ENCODE results near the gene FGF14.
A peak's percentile ranks its signal among the peaks of the same experiment; 100 is the strongest.

FGF14 gene

DNA sequence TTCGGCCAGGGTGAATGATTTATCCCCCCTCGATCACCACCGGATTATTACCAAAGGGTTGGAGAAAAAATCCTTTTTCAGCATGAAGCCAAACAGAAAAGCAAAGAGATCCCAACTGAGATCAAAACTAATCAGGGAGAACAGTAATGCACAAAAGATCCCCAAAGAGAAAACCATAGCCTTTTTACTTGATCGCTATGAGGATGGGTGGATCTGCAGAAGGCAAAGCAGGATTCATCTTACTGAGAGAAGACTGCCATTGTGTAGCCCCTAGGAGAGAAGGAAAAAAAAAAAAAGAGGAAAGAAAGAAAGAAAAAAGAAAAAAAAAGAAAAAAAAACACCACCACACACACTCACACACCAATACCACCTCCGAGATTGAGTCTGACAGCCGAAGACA is at the start of gene FGF14:
Gene FGF14 (minus strand): TSS at position 283 of the 400 bp plus-strand sequence.
- DNase-seq: no peak

DNA sequence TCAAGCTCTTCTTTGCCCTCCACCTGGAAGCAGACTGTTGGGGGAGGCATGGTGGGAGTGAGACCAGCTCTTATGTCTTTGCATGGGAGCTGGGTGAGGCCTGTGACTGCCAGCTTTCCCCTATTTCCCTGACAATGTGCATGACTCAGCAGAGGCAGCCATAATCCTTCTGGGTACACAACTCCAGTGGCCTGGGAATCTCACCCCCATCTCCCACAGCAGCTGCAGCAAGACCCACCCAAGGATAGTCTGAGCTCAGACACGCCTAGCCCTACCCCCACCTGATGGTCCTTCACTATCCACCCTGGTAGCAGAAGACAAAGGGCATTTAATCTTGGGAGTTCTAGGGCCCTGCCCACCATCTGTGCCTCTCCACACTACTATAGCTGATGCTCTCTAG is 41.4 kb upstream of the FGF14 start:
- DNase-seq: peak; percentile 74

DNA sequence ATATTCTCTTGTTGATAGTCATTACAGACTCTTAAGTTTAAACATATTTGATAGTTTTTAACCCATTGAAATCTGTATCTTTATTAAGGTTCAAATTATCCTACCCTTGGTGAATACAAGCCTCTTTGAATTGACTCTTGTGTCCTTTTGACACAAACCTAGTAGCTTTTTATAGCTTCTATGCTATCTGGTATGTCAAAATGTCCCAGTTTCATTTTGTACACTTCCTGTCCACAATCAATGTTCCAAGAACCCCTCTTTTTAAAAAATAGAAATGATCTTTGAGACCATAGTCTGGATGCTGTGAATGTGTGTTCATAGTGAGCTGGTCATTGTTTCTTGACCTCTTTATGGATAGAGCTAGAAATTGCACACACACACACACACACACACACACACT is 39.2 kb upstream of the FGF14 start:
- DNase-seq: no peak

DNA sequence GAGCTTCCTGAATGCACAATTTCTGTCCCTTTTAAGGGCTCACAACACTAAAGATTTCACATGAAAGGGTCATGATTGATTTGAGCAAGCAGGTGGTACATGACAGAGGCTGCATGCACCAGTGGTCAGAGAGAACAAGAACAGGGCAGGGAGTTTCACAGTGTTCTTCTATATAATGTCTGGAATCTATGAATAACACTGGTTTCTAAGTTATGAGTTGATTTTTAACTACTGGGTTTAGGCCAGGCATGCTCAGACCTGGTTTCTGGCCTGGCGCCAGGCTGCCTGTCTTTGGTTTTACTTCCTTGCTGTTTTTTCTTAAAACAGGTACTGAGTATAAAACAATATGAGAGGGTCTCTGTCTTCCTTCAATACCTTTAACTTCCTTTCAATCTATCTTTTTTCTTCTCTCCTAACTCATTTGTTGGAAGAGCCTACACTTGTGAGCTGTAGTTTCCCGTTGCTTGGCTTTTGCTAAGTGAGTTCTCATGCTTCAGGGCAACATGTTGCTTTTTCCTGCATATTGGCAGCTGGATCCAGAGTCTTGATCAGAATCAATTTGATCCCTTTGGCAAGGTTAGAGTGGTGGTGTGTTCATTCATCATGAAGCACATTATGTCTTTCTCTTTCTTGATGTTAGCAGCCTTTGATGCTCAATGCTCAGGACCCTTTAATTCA is 38.5 kb upstream of the FGF14 start:
- peak; percentile 68 for DNase-seq

DNA sequence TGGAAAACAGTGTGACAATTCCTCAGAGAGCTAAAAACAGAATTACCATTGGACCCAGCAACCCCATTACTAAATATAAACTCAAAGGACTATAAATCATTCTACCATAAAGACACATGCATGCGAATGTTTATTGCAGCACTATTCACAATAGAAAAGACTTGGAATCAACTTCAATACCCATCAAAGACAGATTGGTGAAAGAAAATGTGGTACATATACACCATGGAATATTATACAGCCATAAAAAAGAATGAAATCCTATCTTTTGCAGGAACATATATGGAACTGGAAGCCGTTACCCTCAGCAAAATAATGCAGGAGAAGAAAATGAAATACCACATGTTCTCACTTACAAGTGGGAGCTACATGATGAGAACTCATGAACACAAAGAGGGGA is 20.8 kb upstream of the FGF14 start:
- DNase-seq: no peak

DNA sequence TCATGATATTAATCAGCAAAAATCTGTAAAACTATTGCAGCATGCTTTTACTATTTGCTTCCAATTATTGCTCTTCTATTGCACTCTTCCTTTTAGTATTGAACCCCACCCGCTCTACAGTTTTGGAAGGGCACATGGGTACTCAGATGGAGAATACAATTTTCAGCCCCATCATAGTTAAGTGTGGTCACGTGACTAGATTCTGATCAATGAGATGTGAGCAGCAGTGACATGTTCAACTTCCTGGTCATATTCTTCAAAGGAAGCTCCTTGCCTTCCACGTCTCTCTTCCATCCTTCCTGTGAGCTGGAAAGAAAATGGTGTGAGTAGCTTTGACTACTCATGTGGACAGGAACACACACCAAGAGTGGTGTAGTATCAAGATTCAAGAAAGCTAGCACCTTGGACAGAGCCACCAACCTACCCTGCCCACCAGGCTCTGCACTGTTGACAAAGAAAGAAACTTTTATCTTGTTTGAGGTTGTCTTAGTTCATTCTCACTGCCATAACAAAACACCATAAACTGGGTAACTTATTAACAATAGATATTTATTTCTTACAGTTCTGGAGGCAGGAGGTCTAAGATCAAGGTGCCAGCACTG is 3.8 kb upstream of the FGF14 start:
- no peak for DNase-seq

DNA sequence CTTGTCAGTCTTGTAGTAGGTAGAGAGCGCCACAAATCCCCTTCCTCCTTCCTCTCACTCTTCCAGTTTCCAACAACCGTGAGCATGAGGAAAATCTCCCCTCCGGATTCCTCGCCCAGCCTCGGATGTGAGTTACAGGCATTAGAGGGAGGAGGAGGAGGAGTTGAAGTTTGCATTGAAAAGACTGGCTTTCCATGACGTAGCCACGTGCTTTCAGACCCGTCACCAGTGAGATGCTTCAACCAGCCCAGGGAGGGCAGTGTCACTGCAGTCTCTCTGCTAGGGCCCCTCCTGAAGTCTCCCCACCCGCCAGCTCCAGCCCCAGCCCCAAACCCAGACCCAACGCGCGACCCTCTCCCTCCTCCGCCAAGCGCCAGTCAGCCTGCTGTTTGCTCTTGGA is 442 bp upstream of the FGF14 start:
- DNase-seq: no peak

DNA sequence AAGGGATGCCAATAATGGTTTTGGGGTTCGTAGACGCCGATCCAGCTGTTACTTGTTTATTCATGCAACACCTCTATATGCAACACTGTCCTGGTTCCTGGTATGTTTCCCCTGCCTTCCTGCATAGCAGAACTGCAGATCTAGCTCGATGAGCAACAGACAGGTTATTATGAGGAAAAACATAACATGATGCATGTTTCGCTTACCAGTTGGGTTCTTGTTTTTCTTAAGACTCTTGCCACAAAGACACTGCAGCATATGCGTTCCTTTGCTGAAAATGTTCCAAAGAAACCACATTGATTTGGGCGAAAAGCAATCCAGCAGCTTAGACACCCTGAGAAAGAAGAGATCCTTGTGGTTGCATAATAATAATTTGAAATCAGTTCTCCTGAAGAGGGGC is 583 bp downstream of the FGF14 start:
- DNase-seq: no peak

DNA sequence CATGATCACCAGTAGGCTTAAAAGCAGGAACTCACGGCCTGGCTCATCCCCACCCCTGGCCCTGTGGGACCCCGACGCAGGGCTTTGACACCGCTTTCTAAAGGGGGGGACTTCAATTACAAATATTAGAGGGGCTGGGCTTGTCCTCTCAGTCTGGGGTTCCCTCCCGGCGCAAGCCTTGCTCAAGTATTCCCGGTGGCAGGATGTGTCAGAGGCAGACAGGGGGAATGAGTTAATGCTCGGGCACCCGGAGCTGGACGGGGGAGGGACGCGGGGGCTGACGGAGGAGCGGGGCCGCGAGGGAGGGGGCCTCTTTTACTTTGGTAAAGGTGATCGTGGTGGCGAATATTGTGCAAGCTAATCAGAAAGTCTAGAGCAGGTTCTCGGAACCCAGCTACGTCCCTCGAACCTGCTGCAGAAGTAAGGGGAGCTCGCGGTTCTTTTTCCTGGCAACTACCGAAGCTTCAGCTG is 1.1 kb downstream of the FGF14 start:
- no peak for DNase-seq

DNA sequence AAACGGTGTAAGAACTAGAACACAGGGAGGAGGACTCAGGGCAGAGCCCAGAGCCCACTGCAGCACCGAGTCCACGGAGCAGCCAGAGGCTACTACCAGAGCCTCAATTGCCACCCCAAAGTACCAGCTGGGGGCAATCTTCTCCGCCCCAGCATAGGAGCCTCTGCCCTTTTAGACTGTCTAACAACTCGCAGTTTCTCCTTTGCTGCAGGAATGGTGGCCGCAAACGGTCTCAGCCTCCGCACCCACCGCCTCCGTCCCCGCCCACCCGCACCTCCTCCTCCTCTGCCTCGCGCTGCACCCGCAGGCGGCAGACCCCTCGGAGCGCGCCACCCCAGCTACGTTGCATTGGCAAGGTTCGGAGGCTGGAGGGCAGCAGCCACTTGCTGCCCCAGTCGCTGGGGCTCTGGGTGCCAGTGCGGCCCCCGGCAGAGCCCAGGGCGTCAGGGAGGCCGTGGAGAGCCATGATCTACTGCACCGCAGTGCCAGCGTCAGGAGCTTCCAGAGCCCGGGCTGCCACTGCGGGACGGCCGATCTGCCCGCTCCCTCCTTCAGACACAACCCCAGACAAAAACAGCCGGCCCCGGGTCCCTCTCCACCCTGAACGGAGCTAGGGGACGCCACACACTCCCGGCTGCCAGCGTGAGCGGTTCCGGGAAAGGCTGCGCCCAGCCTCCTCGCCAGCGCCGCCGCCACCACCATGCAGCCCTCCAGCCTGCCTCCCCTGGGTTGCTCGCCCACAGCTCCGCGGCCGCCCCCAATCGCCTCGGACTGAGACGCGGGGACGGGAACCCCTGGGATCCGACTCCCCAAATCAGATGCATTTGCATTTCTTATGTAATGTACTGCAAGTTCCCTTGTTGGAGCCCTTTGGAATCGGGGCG is 1.8 kb downstream of the FGF14 start:
- peak; percentile 38 for DNase-seq

DNA sequence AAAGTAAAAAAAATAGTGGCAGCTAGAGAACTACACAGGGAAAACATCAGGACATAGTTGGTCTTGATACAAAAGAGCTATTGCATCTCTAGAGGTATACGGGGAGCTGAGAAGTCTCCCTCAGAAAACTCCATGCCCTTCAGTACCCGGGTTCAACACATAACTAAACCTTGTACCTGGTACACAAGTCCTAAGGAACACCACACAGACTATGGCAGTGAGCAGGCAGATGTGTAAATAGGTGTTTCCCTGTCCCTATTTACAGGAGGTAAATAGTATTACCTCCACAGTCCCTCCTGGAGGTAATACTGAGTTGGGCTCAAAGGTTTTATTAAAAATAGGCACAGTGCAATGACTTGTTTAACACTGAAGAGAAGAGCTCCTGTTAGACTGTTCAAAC is 5.9 kb downstream of the FGF14 start:
- DNase-seq: no peak

DNA sequence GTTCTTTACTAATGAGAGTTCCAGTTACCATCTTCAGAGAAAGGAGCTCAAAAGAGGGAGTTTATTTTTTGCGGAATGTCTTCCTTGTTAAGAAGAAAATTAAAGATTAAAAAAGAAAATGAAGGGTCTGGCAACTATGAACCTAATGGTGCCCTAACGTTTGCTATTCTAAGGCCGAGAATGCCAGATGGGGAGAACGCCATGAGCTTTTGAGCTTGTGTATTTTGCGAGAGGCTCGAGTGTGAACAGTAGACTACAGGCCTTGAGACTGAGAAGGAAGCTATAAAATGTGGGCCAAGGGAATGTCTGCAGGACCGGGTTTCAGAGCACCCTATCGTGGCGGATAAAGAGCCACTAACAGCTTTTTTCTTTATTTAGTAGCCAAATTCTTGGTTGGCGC is 6.7 kb downstream of the FGF14 start:
- no peak for DNase-seq

DNA sequence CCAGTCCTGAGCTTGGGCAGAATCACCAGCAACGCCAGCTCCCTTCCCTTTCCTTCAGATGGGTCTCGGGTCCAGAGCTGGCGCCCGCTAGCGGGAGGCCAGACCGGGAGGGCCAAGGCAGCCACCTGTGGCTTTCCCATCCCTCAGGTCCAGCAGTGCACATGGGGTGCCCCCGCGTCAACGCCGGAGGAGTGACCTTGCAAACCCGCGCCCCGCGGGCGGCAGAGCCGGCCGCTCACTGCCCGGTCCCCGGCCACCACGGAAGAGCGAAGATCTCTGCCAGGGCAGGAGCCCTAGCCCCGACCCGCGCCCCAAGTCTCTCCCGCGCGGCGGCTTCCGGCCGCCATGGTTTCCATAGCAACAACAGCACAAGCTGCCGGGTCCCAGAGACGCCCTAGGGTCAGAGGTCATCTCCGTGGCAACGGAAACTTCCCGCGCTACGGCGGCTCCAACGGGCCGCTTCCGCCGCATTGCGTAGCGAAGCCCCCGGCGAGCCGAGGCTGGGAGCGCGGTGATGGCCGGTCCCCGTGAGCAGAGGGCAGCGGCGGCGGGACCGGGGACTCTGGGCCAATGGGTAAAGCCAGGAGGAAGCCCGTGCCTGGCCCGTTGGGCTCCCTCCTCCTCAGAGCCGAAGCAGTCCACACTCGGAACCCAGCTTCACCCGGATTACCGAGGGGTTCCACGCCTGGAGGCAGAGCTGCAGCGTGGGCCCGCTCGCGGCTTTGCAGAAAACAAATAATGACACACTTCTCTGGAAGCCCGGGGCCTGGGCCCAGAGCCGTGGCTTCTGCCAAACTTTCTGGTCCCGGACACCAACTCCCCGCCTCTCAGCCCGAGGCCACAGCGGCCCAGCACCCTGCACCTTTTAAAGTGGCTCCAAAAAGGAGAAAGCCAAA is 7.4 kb downstream of the FGF14 start:
- DNase-seq: peak; percentile 88

DNA sequence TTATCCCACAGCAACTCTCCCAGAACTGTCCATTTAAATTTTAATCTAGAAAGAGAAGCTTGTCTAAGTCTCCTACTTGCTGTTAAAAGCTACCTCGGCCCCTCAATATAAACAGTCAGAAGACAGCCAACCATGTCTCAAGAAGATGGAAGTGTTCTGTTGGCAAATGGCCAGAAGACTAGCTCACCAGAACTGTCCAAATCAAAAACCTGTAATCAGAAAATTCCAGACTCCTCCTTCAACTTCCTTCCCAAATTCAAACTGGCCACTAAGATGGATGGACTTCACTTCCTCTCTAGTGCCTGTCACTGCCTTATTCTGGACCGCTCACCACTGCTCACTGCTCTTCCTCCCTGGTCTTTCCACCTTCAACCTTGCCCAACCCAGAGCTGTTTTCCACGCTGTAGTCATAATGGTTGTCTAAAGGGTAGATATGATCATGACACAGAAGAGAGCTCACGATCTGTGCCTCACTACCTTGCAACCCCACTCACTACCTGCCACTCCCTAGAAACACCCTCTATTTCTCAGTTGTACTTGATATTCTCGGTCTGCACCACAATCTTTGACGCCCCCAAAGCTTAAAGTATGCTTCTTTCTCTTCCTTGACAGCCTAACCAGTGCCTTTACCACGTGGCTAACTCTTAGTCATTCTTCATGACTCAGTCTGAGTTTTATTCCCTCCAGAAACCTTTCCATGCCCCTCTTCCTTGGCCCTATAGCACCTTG is 9.2 kb downstream of the FGF14 start:
- no peak for DNase-seq

DNA sequence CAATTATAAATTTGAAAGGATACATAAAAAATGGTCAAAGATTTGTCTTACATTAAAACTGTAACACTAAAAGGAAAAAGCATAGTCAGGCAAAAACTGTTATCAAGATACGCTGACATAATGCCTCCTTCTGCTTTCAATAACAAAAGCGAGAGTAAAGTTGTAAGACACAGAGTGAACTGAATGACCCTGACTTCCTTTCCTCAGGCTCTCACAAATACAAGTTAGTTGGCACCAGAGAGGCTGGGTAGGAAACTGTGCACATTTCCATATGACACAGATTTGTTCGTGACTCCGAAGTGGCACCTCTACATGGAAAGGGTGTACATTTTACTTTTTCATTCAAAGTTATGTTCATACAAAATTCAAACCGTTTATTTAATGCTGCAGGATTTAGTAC is 15.4 kb downstream of the FGF14 start:
- DNase-seq: no peak

DNA sequence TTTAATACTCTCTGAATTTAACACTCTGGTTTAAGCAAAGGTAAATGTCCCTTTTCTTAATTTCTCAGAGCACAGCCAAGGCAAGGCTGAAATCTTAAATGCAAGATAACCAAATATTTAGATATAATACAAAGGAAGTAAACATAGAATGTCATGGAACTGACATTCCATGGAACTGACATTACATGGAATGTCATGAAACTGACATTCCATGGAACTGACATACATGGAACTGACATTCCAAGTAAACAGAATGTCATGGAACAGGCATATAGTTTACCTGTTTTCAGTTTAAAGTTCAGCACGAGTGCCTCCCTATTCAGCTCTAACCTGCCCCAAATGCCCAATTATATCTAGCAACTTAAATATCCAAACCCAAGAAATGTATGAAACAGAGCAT is 21.8 kb downstream of the FGF14 start:
- no peak for DNase-seq

DNA sequence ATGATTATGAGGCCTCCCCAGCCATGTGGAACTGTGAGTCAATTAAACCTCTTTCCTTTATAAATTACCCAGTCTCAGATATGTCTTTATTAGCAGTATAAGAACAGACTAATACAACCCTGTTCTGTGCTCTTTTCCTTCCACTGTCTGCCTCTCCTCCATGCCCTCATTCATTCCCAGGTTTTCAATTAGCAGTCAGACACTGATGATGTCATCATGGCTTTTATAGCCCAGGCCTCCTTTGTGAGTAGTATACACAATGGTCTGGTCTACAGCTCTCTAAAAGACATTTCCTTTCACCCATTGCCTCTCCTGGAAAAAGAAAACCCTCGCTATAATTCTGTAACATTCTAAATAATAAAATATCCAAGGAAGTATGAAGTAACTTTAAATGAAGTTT is 25.5 kb downstream of the FGF14 start:
- DNase-seq: no peak

DNA sequence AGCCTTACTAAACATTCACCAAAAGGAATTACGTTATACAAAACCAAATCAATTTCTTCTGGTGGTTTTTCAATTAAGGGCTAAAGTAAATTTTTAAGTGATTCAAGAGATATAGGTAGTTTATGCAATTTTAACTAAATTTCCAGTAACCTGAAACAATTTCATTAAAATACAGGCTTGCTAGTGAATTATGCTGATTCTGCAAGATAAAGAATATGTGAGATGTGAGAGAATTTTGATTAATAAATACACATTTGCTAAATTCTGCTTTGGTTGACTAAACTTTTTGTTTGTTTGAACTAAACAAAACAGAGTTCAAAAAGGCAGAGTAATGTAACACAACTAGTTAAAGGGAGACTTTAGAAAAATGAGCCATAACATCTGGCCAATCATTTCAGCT is 27.1 kb downstream of the FGF14 start:
- no peak for DNase-seq

DNA sequence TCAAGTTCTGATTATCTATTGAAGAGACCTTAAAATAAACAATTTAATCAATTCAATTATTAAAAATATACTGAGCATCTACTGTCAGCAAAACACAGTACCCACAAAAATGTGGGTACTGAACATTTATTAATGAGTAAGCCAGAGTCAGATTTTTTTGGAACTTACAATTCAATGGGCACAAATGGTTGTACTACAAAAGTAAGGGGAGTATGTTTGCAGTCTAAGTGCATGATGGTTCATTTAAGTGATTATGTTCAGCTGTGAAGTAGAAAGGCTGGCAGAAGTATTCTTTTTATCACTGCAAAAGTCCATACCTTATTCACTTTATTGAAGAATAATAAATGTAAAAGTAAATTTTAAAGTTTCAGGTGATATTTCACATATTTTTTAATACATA is 27.6 kb downstream of the FGF14 start:
- no peak for DNase-seq

DNA sequence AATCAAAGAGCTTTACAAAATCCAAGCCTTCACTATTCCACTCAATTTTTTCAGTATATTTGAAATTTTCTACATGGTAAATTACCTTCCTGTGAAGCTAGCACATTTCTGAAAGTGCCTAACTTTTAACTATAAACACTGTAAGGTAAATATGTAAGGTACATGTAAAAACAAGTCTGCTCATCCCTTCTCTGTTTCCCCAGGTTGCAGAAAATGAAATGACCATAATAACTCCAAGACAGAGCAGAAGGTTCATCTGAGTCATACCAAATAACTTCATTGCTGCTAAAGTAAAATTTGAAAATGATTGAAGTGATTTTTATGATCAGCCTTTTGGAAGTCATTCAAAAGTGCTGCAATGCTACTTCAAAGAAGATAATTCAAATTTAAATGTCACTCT is 28.6 kb downstream of the FGF14 start:
- DNase-seq: no peak

DNA sequence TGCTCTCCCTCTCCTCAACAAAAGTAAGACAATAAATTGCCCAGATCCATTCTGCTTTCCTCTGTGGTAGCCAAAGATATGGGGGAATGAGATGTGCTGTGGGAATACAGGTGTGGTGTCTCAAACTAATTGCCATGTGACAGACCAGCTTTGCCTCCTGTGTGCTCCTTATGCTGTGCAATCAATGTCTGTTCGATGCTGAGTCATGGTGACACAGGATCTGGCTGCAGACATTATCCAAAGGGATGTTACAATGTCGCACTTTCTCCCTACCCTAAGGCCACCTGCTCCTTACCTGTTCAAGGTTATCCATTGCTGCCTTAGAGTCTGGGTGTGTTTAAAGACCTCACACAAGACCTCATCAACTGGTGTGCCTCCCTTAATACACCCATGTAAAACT is 32.5 kb downstream of the FGF14 start:
- peak; percentile 83 for DNase-seq

DNA sequence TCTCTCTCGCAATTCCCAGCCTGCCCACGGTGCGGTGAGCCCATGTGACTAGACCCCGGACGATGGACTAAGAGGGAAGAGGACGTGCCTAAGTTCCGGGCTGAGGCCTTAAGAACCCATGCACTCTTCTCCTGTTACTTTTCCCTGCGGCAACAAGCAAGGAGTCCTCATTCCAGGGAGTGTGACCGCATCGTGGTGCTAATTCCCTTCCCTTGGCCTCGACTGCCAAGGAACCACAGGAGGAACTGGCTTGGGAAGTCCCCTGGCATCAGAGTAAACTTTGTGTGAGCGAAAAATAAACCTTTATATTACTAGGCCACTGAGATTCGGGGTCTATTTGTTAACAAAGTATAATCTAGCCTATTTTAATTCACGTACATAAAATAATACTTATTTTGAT is 34.0 kb downstream of the FGF14 start:
- DNase-seq: no peak

Measured in NCI-H2171 treated with DMSO at 0.1 percent for 48 hours (cell line).